Stimulated activated CD8-positive, alpha-beta memory T cell treated with anti-CD3 and anti-CD28 coated beads, Interleukin-2, amount 100 ng/mL, for 1 hour (primary cell): Measurements from ENCODE around the gene SIVA1.

ENCODE experiments used
- DNase-seq, 2 donors: peaks; one replicate each; pipeline ENCODE4 v3.0.0-alpha.2; 2020; ENCODE audit warnings: low read depth in 2 of 2

SIVA1 gene

DNA sequence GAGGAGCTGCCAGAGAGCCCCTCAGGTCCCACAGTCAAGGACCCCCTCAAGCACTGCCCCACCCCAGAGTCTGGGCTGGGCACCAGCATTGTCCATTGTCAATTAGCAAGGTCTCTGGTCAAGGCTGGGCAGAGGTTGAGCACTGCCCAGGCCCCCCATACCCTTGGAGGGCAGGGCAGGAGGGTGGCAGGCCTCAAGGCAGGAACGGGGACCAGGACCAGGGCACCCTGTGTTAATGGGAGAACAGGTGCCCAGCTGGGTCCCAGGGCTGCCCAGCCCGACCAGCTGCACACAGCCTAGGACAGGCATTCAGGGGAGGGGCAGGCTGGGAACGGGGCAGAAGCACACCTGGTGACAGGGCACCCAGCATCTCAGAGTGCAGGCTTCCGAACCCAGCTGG is 18.4 kb downstream of the SIVA1 start:
- no peak for DNase-seq

DNA sequence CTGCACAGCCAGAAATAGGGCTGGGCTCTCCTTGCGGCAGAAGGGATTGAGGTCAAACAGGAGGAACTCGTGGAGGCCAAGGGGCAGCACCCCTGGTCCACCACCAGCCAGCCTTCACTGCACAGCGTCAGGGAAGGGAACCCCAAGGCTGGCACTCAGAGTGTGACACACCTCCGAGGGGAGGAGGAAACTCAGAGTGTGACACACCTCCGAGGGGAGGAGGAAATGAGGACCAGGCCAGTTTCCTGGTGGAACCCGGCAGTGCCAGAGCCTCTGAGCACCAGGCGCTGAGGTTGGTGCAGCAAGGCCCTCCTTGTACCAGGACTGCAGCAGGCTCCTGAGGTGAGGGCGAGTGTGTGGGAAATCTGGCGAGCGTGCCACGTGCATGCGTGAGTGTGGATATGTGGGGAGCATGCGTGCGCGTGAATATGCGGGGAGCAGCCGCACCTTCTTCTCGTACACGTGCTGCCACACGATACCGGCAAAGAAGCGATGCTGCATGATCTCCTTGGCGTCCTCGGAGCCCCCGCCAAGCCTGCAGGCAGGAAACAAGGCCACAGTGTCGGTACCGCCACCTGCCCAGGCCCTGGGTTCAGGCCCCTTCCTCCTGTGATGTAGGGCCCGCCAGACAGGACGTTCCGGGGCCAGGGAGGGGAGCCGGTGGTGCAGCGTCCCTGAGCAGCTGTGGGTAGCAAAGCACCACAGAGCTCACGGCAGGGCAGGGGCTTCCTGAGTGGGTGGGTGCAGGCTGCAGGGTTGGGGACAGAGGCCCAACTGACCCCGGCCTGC is 19.2 kb downstream of the SIVA1 start:
- DNase-seq: no peak

DNA sequence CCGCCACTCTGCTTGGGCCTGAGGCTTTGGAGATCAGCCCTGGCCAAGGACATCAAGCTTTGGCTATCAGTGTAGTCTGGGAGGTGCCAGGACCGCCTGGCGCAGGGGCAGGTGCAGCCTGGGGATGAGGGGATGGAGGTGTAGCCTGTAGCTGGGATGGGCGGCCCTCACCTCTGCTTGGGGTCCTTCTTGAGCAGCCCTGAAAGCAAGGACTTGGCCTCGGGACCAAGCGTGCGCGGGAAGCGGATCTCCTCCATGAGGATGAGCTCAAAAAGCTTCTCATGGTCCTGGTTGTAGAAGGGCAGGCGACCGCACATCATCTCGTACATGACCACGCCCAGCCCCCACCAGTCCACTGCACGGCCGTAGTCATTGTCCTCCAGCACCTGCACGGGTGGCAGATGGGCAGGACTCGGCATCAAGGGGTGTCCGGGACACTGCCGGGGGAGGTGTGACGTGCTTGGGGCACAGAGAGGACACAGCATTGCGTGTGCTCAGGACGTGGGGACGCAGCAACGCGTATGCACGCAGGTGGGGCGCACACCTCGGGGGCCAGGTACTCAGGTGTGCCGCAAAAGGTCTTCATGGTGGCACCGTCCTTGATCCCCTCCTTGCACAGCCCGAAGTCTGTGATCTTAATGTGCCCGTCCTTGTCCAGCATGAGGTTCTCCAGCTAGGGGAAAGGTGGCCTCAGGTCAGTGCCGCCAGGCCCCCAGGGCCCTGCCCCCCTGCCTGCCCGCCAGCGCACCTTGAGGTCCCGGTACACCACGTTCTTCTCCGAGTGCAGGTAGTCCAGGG is 20.0 kb downstream of the SIVA1 start:
- DNase-seq: no peak

DNA sequence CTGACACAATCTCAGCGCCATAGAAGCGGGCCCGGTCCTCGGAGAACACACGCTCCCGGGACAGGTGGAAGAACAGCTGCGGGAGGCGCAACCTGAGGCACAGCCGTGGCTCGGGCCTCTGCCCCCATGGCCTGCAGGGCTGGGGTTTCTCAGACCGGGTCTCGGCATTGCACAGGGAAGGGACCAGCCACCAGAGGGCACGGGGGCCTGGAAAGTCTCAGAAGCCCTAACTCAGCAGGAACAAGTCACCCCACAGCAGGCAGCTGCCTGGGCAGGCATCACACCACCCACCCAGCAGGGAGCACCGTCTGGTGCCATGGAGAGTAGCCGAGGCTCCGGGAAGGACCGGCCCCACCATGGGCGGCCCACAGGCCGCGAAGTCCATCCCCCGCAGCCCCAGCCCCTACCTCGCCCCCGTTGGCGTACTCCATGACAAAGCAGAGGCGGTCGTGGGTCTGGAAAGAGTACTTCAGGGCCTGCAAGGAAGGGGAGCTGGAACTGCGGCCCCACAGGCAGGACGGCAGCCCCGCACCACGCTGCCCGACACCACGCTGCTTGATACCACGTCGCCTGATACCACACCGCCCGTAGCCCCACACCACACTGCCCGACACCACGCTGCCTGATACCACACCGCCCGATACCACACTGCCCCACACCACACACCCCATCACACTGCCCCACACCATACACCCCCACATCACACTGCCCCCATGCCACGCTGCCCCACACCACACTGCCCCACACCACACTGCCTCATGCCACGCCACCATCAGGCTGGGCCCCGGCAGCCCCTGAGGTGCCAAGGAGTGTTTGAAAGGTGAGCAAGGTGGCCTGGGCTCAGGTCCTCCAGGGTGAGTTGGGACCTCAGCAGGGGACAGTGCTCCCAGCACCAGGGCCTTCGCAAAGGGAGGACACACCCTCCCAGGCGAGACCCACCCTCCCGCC is 20.8 kb downstream of the SIVA1 start:
- DNase-seq: no peak

DNA sequence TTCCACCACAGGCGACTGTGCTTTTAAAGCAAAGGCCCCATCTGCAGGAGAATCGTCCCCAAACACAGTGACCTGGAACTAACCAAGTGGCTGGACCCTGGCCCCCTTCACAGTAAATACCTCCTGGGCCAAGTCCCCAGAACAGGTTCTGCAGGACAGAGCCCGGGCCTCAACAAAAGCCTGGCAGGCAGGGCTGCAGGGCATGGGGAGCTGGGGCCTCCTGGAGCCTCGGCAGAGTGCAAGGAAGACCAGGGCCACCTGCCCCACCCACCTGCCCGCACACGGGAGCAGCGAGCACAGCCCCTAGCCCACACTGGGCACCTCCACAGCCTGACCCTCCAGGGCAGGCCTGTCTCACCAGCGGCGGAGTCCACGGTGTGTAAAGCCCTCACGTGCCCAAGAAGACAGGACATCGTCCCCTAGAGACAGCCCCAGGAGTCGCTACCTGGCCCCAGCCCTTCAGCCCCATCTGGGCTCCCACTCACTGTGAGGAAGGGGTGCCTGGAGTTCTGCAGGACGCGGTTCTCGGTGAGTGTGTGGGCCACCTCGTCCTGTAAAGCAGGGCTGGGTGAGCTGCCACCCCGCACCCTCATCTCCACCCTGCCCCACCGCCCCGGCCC is 21.6 kb downstream of the SIVA1 start:
- DNase-seq: no peak

DNA sequence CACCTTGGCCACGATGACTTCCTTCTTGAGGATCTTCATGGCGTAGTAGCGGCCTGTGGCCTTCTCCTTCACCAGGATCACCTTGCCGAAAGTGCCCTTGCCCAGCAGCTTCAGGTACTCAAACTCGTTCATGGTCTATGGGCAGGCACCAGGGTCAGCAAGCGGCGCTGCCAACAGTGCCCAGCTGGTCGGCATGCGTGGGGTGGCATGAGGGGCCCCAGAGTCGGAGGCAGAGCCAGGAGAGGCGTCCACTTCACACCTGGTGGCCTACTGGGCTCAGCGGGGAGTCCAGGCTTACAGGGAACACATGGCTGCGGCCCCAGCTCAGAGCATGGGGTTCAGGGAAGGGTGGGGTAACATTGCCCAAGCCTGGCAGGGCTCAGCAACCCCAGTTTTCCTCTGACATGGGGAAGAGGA is 22.1 kb downstream of the SIVA1 start:
- no peak for DNase-seq

DNA sequence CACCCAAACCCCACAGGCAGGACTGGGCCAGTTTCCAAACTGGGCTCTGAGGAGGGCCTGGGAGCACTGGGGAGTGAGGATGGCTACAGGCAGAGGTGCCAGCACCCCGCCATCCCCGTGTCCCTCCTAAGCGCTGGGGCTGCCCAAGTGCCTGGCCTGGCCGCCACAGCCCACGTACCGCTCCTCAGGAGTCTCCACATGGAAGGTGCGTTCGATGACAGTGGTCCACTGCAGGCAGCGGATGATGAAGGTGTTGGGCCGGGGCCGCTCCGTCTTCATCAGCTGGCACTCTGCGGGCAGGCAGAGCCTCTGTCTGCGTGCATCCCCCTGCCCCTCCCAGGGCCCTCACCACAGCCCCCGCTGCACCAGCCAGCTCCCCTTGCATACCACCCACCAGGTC is 23.5 kb downstream of the SIVA1 start:
- no peak for DNase-seq

DNA sequence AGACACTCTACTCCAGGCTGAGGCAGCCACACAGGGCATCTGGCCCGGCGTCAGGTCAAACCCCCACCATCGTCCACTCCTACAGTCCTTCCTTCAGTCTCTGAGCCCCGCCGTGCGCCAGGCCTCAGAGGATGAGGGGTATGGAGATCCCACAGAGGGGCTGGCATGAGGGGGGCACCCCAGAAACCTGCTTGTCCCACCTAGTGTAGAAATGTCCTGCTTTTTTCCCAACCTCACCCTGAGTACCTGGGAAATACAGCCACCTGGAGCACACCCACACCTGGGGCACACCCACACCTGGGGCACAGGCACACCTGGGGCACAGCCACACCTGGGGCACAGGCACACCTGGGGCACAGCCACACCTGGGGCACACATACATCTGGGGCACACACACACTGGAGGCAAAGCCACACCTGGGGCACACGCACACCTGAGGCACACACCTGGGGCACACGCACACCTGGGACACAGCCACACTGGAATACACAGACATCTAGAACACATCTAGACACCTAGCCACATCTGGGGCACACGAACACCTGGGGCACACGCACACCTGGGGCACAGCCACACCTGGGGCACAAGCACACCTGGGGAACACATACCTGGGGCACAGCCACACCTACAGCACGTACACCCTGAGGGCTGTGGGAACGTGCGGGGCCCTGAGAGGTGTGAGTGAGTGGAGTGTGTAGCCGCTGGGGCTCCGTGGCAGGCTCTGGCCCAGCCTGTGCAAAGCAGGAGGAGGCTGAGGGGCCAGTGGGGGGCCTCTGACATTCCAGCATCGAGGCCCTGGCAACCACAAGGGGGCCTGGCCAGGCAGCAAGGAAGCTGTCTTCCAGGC is 24.2 kb downstream of the SIVA1 start:
- DNase-seq: no peak

DNA sequence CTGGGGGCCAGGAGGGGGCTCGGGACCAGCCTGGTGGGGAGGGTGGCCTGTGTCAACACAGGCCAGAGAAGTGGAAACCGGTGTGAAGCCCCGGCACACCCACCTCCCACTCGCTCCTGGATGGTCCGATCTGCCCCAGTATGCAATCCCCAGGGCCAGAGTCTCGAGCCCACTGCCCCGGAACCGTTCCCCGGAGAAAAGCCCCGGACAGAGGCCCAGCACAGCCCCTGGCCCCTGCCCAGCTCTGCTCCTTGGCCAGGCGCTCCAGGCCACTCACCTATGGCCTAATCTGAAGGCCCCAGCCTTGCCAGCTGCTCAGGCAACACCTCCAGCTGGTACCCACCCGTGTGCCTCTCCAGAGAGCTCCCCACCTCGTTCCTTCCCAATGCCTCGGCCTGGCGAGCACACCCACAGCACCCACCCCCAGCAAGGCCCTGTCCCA is 24.9 kb downstream of the SIVA1 start:
- no peak for DNase-seq

DNA sequence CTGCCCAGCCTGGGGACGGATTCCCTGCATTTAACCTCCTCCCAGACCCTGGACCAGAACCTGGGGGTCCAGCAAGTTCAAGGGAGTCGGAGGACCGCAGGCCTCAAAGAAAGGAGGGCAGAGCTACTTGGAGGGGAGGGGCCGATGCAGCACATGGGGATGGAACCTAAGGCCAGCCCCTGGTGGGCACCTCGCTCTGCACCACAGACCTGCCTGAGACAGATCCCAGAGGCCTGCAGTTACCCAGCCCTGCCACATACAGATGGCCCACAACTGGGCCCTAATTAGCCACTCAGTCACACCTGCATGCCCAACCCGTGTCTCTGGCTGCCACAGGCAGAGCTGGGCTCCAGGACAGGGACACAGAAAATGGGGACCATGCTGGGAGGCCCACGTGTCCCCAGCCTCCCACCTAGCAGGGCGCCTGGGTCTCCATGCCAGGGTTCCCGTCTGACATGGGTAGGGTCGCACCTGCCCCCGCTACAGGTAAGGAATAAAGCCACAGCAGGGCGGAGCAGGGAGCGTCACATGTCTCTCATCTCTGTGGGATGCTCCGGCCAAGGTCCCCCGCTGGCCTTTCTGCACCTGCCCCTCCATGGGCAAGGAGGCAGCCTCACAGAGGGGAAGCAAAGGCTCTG is 25.9 kb downstream of the SIVA1 start:
- DNase-seq: no peak

DNA sequence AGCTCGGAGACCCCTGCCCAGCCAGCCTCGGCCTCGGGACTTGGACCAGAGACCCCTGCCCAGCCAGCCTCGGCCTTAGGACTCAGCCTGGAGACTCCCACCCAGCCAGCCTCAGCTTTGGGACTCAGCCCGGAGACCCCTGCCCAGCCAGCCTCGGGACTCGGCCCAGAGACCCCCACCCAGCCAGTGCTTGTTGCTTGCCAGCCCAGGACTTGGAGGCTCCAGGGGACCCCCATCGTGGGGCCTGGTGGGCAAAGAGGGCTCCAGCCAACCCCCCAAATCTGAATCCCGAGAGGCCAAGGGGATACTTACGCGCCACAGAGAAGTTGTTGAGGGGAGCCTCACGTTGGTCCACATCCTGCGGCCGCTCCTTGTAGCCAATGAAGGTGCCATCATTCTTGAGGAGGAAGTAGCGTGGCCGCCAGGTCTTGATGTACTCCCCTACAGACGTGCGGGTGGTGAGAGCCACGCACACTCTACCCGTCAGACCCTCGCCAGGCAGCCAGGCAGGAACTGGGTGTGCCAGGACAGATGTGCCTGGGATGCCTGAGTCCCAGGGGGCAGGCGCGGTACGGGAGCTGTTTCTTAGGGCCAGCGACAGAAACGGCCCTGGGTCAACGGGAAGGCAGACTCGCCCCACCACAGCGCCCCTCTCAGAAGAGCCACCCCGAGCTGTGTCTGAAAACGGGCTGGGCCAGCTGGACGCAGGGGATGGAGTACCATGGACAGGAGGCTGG is 27.0 kb downstream of the SIVA1 start:
- DNase-seq: no peak

DNA sequence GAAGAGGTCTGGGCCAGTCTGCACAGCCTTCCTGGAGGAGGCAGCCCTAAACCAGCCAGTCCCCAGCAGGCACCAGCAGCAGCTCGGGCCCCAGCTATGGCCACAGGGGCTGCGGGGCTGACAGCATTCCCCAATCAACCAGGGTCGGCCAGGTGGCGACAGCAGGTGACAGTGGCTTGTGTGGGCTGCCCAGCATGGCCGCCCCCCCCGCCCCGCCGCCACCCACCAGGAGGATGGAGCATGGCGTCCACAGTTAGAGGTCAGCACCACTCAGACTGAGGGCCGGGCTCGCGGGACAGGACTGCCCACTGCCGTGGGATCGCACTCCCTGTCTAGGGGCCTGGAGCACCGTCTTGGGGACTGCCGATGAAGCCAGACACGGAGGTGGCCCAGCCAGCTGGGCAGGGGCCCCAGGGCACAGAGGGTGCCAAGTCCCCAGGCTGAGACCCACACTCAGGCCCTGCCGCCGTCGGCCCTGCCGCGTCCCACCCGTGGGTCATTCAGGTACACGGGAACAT is 27.6 kb downstream of the SIVA1 start:
- no peak for DNase-seq

DNA sequence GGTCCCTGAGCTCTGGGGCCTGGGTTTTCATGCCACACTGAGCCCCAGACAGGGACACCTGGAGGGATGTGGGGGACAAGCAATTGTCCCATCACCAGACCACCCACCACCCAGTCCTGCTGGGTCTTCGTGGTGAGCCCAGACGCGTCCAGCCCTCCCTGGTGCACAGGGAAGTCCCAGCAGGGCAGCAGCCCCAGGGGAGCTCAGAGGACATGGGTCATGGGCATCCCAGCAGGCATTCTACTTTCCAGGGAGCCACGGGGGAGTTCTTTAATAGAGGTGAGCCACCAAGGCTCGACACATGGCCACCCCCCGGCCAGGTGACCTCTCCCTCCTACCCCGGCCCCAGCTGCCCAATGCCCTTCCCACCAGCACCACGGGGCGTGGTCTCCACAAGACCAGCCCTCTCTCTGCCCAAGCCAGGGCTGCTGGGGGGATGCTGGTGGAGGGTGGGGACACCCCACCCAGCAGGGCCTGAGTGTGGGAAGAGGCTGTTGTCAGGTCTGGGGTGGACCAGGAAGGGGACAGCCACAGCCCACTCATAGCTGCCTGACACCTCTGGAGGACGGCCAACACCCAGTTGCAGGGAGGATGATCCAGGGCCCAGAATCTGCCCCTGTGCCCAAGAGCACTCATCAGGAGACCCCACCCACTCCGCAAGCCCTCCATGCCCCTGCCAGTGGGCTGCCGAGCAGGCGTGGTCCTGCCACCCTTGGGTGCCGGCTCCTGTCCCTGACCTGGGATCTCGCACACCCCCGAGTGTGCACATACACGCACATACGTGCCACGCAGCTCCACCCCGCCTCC is 28.5 kb downstream of the SIVA1 start:
- DNase-seq: no peak

DNA sequence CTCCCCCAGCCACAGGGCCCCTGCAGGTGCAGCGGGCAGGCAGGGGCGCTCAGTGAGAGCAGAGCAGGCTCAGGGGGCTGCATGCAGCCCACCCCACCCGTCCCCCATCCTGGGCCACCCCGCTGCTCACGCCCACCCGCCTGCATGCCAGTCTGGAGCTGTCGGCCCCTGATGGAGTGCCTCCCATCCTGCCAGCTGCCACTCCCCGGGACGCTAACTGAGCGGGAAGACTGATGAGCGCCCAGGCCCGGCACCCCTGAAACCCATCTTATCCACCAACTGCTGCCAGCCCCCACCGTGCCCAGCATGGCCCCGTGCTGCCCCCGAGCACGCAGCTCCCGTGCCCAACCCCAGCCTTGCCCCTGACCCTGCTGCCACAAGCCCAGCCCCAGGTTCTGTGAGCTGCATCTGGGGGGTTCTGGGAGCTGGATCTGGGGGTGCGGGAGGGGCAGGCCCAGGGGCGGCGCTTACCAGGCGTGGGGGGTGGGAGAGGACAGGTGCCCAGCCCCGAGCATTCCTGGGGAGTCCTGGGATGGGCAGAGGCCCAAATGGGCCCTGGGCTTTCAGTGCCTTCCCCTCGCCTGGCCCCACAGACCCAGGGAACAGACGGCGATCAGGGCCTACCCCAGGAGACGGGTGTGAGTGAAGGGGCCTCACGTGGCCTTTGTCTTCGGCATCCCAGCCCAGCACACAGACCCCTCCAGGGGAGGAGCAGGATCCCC is 29.3 kb downstream of the SIVA1 start:
- DNase-seq: no peak

DNA sequence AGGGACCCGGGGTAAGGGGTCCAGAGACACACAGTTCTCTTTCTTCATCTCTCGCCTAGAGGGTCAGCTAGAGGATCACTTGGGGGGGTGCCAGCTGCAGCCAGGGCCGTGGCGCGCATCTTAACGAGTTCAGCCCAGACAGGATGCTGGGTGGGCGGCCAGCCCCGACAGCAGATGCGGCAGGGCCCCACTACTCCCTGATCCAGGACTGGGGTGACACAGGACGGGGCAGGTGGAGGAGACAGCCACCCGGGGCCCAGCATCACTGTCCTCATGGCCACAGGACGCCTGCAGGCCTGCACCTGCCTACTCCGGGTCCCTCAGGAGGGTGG is 29.8 kb downstream of the SIVA1 start:
- no peak for DNase-seq

DNA sequence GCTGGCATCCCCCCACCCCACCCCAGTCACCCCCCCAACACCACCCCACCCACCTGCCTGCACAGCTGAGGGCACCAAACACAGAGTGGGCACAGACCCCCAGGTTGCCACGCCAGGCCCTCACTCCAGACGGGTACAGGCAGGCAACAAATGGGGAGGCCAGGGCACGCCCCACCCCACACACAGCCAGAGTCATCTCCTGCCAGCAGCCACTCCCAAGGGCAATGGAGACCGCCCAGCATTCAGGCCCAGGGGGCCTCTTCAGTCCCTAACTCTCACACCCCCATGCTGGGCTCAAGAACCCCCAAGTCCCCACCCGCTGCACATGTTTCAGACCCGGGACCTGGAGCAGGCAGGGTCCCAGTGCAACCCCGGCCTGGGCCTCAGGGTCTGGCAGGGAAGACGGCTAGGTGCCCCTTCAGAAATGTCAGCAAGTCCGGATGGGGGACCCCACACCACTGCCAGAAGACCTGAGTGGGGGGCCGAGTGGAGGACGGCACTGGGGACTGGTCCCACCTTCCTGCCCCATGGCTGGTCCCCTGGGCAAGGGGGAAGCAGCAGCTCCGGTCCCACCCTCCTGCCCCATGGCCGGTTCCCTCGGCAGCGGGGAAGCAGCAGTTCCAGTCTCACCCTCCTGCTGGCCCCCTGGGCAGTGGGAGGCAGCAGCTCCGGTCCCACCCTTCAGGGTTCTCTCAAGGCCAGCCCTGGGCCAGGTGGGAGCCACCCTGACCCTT is 30.7 kb downstream of the SIVA1 start:
- DNase-seq: no peak

DNA sequence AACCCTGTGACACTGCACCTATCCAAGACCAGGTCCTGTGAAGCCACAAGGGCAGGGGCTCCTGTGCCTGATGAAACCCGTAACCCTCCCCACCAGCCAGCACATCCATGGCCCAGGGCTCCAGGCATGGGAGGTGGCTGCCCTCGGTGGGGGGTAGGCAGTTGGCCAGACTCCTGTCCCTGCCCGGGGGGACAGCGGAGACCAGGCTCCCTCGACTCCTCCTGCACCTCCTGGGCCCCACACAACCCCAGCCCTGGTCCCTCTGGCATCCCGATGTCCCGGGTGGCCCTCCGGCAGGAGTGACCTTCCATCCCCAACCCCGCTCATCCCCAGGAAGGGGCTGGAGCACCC is 31.2 kb downstream of the SIVA1 start:
- no peak for DNase-seq
